Ovary (tissue), 9 donors: Measurements from ENCODE around the gene ZBTB7A. TPM values are rescaled to one million over a fixed set of nuclear protein-coding genes. Genes with fewer than 3 reads are reported as not detected.
A peak's percentile ranks its signal among the peaks of the same experiment; 100 is the strongest.
"Not testable (repeated sequence)": the region's sequence is repeated elsewhere in the genome, so short reads cannot be mapped to it uniquely, and the experiment has no call there.

Experiments
- DNase-seq, 5 donors: peaks; one replicate each; pipeline ENCODE4 v3.0.0-alpha.2; 2019 to 2020
- H3K27ac ChIP-seq, 2 donors: fragments of 200-600 bp; one replicate each; pipeline versions ENCODE4 v1.5.1 to v1.8.0; 2019 to 2022
- H3K27me3 ChIP-seq: fragments of 200-600 bp; one replicate; pipeline ENCODE4 v1.8.0; 2022
- H3K36me3 ChIP-seq: fragments of 200-600 bp; sonication (generic); one replicate; pipeline ENCODE4 v1.5.1; 2019
- H3K4me1 ChIP-seq: one replicate; pipeline ENCODE4 v1.8.1; 2013; ENCODE audit warnings: mild to moderate bottlenecking, moderate library complexity; ENCODE audit not compliant: insufficient read depth
- H3K4me3 ChIP-seq: fragments of 200-600 bp; sonication (generic); one replicate; pipeline ENCODE4 v1.5.1; 2017
- H3K9me3 ChIP-seq, 2 donors: fragments of 200-600 bp in 1 of 2; sonication (generic) in 1 of 2; one replicate each; pipeline versions ENCODE4 v1.5.1 to v1.8.1; 2013 to 2019; ENCODE audit warnings: mild to moderate bottlenecking in 1 of 2, moderate library complexity in 1 of 2
- EP300 ChIP-seq: sonication (generic); formaldehyde crosslinking; IDR thresholded peaks from one replicate; pipeline ENCODE4 v1.6.1; 2017; ENCODE audit warnings: antibody characterized with exemption
- POLR2A ChIP-seq: fragments of 450-650 bp; IDR thresholded peaks from one replicate; pipeline ENCODE4 v1.6.1; 2017; ENCODE audit warnings: antibody characterized with exemption, mild to moderate bottlenecking, moderate library complexity
- WGBS, 3 donors: extraction: QIAGEN DNeasy Blood & Tissue Kit in 1 of 3; methylation state at CpG; one replicate each; pipeline versions ENCODE4 v1.1.5 to v1.1.7; 2013 to 2017; 5-methylcytosine and 5-hydroxymethylcytosine counted together
- intact Hi-C, 4 donors: fragments of 100-400 bp; cut with DNase I; formaldehyde crosslinking; loops; one replicate each; pipeline versions ENCODE4 v1.11.0 to v1.15.1; 2022 to 2023
- polyA plus RNA-seq, 2 donors: library from polyadenylated mRNA; stranded (reverse); fragments of 200-250 nt in 1 of 2; fragments of 350-450 nt in 1 of 2; fragmentation: Illumina TruSeq in 1 of 2; extraction: RNeasy Lipid Tissue Mini Kit (QIAGEN cat#74804) in 1 of 2; gene quantifications; one replicate each; pipeline ENCODE4 v1.2.3, GENCODE V29; 2013 to 2014
- total RNA-seq, 7 donors: library from RNA; depleted of rRNA in 2 of 7; stranded (reverse); fragments of >200 nt in 2 of 7; fragmentation: NEBNext Ultra II Directional in 3 of 7; extraction: Animal tissue kit (Norgen Biotek cat#: 25700) in 3 of 7; gene quantifications; one replicate each; pipeline versions ENCODE4 v1.1.0 to v1.2.4, GENCODE V29; 2016 to 2023
- TF ChIP-seq, protein P1 (sequence below), 3 donors: fragments of 450-650 bp in 2 of 3; fragments of 200-600 bp in 1 of 3; IDR thresholded peaks; one replicate each; pipeline versions ENCODE4 v1.5.1 to v1.8.0; 2016 to 2022; ENCODE audit warnings: antibody characterized with exemption in 3 of 3, mild to moderate bottlenecking in 1 of 3
- donor health status: DM: no; HTN: no; CAD: no; lungs with moderate emphysema.
- donor health status: DM: no; HTN: no; CAD: no.
- donor health status: Bipolar disorder and iron deficiency.
- donor health status: DM: yes; HTN: yes; CAD: no.
- donor health status: DM: no; HTN: no; CAD: no.
- donor health status: DM: yes; HTN: yes; CAD: no.

Gene ZBTB7A
- total and polyA plus RNA-seq, 9 donors, result 9.1 to 56.4 (median 38.5) TPM

DNA sequence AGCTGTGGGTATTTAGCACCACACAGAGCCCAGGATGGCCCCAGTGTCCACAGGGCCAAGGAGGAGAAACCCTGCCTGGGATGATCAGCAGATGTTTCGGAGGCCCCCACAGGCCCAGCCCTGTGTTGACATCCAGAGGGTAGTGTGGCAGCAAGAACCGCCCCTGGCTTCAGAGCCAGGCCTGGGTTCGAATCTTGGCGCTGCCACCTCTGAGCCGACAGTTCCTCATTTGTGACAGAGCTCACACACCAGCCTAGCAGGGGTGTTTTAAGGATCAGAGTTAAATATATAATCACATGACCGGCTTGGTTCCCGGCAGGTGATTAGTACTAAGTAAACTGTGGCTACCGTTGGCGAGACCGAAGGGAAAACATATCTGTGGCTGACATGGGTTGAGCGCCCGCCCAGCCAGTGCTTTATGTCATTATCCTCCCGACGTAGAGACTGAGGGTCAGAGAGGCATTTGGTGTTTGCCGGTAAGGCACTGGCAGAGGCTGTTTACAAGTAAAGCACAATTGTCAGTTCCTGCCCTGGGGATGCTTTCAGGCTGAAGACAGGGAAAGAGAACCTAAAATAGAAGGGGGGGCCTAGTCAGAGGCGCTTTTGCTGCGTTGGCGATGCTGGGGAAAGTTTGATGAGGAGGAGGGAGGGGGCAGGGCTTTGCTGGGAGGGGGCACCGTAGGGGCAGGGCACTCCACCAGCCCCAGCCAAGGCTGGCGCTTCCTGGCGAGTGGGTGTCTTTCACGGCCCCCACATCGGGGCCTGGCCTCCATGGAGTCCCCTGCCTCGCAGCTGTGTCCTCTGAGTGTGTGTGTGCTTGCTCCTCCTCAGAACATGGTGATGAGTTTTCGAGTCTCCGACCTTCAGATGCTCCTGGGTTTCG lies 54.4 kb downstream of the ZBTB7A start:
- Histone ChIP-seq H3K9me3 (no peaks in the 10 kb centered on the region), H3K27ac (no peak overlapping the region), H3K4me1 (peaks cover 29% of the 10 kb centered on the region), H3K4me3 (no peak overlapping the region), H3K27me3 (no peaks in the 10 kb centered on the region), H3K36me3 (no peaks in the 10 kb centered on the region)
- intact Hi-C loops, result loop anchor here in 2 of 4 donors (5.0 to 10.0 kb wide), 2 partner anchors 45 to 102 kb away; no protein-coding TSS in a partner anchor
- no peak for TF ChIP-seq EP300
- TF ChIP-seq POLR2A, result no peak
- TF ChIP-seq, protein P1, sequence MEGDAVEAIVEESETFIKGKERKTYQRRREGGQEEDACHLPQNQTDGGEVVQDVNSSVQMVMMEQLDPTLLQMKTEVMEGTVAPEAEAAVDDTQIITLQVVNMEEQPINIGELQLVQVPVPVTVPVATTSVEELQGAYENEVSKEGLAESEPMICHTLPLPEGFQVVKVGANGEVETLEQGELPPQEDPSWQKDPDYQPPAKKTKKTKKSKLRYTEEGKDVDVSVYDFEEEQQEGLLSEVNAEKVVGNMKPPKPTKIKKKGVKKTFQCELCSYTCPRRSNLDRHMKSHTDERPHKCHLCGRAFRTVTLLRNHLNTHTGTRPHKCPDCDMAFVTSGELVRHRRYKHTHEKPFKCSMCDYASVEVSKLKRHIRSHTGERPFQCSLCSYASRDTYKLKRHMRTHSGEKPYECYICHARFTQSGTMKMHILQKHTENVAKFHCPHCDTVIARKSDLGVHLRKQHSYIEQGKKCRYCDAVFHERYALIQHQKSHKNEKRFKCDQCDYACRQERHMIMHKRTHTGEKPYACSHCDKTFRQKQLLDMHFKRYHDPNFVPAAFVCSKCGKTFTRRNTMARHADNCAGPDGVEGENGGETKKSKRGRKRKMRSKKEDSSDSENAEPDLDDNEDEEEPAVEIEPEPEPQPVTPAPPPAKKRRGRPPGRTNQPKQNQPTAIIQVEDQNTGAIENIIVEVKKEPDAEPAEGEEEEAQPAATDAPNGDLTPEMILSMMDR (IDR thresholded peaks at IDR 0.05), result no peak
- no peak for DNase-seq
- 82 to 87% (median 86%) methylated on average over 27 of the region's 27 CpGs for WGBS, 3 donors

DNA sequence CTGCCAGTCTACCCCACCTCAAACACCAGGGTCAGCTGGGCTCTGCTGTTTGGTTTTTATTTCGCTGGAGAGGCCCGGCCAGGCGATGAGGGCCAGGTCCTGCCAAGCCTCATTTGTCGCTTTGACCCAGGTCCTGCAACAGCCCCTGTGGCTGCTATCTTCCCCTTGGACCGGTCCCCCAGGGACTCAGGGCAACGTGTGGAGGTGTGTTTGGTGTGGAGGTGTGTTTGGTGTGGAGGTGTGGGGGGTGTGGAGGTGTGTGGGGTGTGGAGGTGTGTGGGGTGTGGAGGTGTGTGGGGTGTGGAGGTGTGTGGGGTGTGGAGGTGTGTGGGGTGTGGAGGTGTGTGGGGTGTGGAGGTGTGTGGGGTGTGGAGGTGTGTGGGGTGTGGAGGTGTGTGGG lies 55.3 kb downstream of the ZBTB7A start:
- DNase-seq, H3K27ac ChIP-seq, H3K4me3 ChIP-seq, H3K9me3 ChIP-seq, H3K27me3 ChIP-seq, H3K36me3 ChIP-seq: not testable (repeated sequence)
- WGBS, 3 donors, result 51 to 65% (median 62%) methylated on average over 6 of the region's 6 CpGs
- H3K4me1 ChIP-seq, result peaks cover 29% of the 10 kb centered on the region
- intact Hi-C loops, result loop anchor here in 2 of 4 donors (5.0 to 10.0 kb wide), 2 partner anchors 46 to 103 kb away; no protein-coding TSS in a partner anchor

DNA sequence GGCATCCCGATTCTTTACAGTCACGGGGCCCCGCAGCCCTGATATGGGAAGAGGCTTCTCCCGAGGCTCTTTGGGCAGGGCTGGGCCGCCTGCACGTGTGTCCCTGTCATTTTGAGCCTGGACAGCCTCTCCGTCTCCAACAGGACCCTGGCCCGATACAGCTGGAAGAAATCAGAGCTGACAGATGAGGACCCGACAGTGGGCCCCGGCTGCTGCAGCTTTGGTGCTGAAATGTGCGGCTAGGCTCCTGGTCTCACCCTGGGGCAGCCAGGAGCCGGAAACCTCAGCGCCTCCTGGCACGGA lies 55.9 kb downstream of the ZBTB7A start:
- TF ChIP-seq EP300 (no peak), POLR2A (no peak)
- TF ChIP-seq, protein P1 (IDR thresholded peaks at IDR 0.05), result no peak
- WGBS, 3 donors, result 52 to 70% (median 65%) methylated on average over 14 of the region's 14 CpGs
- Histone ChIP-seq H3K4me1 (peaks cover 25% of the 10 kb centered on the region), H3K36me3 (no peaks in the 10 kb centered on the region), H3K27ac (no peak overlapping the region), H3K9me3 (no peaks in the 10 kb centered on the region), H3K27me3 (no peaks in the 10 kb centered on the region), H3K4me3 (no peak overlapping the region)
- DNase-seq, result no peak
- intact Hi-C loops, result loop anchor here in 2 of 4 donors (5.0 to 10.0 kb wide), 2 partner anchors 47 to 104 kb away; no protein-coding TSS in a partner anchor

DNA sequence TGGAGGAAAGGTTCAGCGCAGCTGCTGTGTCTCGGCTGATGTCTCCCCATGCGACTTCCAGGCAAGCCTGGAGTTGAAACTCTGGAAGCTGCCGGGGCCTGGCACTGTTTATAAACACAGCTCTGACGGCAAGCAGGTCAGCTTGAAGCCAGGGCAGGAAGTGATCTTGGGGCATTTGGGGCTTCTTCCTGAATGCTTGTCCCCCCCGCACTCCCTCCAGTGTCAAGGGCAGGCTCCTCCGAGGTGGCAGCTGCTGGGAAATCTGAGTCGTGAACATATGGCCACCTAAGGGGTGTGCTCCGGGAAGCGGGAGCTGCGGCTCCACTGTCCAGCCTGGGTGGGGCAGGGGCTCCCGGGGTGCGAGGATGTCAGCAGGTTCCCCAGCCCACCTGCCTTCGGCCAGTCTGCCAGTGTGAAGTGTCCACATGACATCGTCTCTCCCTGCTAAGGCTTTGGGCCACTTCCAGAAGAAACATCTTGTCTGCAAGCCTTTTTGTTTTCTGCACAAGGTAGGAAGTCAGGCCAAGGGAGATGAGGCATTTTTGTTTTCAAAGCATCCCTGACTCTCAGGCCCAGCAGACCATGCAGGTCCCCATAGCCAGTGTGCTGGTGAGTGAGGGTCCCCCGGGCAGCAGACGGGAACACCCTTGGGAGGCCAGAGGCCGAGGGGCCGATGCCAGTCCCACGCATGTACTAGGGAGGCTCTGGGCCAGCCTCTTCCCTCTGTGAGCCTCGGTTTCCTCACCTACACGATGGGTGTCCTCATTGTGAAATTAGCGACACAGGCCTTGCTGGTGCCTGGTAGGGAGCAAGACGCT lies 56.5 kb downstream of the ZBTB7A start:
- H3K36me3 ChIP-seq, result no peaks in the 10 kb centered on the region
- WGBS, 3 donors, result 33 to 47% (median 37%) methylated on average over 24 of the region's 24 CpGs
- peak overlapping the region in 1 of 2 donors; percentile 29 for H3K27ac ChIP-seq
- intact Hi-C loops, result loop anchor here in 2 of 4 donors (5.0 to 10.0 kb wide), 2 partner anchors 47 to 105 kb away; no protein-coding TSS in a partner anchor
- DNase-seq, result peak in 3 of 5 donors; percentile 32 to 61 (median 36)
- no peak overlapping the region for H3K4me3 ChIP-seq
- no peak for TF ChIP-seq POLR2A
- TF ChIP-seq EP300, result no peak
- TF ChIP-seq, protein P1 (IDR thresholded peaks at IDR 0.05), result no peak
- H3K27me3 ChIP-seq, result no peaks in the 10 kb centered on the region
- no peaks in the 10 kb centered on the region for H3K9me3 ChIP-seq
- H3K4me1 ChIP-seq, result peaks cover 22% of the 10 kb centered on the region
